Measurements from ENCODE around the gene UTP11.
"Not testable (repeated sequence)": the region's sequence is repeated elsewhere in the genome, so short reads cannot be mapped to it uniquely, and the experiment has no call there.

Gene UTP11

GRCh38 chr1:38012363-38013226 lies at the start of gene UTP11:
TSS of gene UTP11 (plus strand) at chr1:38012734. CDS start at chr1:38012803, 69 bp downstream.
- no peak for TF ChIP-seq CTCF (IDR thresholded peaks at IDR 0.05; ENCODE audit: low read depth, low read length)
- peak within 1 kb of the TSS; percentile 90 for H3K4me3 ChIP-seq (ENCODE audit: low read depth, low read length)
- peak; percentile 100 for DNase-seq (ENCODE audit: low read depth, low spot score)
- in situ Hi-C loops (cut with HindIII; ENCODE audit: low sequenced_read_pairs) = no loop called here

DNA sequence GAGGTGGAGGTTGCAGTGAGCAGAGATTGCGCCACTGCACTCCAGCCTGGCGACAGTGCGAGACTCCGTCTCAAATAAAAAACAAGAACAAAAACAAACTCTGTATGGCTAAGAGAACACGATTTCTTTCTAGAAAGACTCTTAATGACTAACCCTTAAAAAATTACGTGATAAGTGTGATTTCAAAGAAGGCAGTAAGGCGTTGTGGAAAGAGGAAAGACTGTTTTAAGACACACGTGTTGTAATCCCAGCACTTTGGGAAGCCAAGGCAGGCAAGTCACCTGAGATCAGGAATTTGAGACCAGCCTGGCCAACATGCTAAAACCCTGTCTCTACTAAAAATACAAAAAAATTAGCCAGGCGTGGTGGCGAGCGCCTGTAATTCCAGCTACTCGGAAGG lies 48.4 kb upstream of the UTP11 start:
- DNase-seq (ENCODE audit: low read depth, low spot score); in situ Hi-C loops (cut with HindIII; ENCODE audit: low sequenced_read_pairs): not testable (repeated sequence)

DNA sequence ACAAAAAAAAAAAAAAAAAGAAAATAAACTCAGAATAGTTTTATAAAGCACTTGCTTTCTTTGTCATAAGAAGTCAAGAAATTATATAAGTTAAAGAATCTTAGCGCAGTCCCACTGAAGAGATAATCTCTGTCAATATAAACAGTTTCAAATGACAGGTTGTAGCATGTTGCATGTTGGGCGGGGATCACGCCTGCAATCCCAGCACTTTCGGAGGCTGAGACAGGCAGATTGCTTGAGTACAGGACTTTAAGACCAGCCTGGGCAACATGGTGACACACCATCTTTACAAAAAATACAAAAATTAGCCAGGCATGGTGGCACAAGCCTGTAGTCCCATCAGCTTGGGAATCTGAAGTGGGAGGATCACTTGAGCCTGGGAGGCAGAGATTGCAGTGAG lies 47.2 kb upstream of the UTP11 start:
- TF ChIP-seq CTCF (IDR thresholded peaks at IDR 0.05; ENCODE audit: low read depth, low read length) = no peak
- no peak for DNase-seq (ENCODE audit: low read depth, low spot score)
- in situ Hi-C loops (cut with HindIII; ENCODE audit: low sequenced_read_pairs) = no loop called here
- H3K4me3 ChIP-seq (ENCODE audit: low read depth, low read length) = no peak overlapping the region

More for the DNA sequence above, 48.4 kb upstream of the UTP11 start:
- H3K4me3 ChIP-seq (ENCODE audit: low read depth, low read length) = not testable (repeated sequence)

DNA sequence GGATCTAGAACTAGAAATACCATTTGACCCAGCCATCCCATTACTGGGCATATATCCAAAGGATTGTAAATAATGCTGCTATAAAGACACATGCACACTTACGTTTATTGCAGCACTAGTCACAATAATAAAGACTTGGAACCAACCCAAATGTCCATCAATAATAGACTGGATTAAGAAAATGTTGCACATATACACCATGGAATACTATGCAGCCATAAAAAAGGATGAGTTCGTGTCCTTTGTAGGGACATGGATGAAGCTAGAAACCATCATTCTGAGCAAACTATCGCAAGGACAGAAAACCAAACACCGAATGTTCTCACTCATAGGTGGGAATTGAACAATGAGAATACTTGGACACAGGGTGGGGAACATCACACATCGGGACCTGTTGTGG lies 38.9 kb upstream of the UTP11 start:
- in situ Hi-C loops (cut with HindIII; ENCODE audit: low sequenced_read_pairs) = not testable (repeated sequence)

GRCh38 chr1:37974567-37974966 lies 38.0 kb upstream of the UTP11 start:
- H3K4me3 ChIP-seq (ENCODE audit: low read depth, low read length) = no peak overlapping the region
- DNase-seq (ENCODE audit: low read depth, low spot score) = no peak
- in situ Hi-C loops (cut with HindIII; ENCODE audit: low sequenced_read_pairs) = no loop called here
- no peak for TF ChIP-seq CTCF (IDR thresholded peaks at IDR 0.05; ENCODE audit: low read depth, low read length)

More for the DNA sequence above, 38.9 kb upstream of the UTP11 start:
- DNase-seq (ENCODE audit: low read depth, low spot score); H3K4me3 ChIP-seq (ENCODE audit: low read depth, low read length): not testable (repeated sequence)

GRCh38 chr1:37975083-37975482 lies 37.5 kb upstream of the UTP11 start:
- H3K4me3 ChIP-seq (ENCODE audit: low read depth, low read length); in situ Hi-C loops (cut with HindIII; ENCODE audit: low sequenced_read_pairs): not testable (repeated sequence)
- TF ChIP-seq CTCF (IDR thresholded peaks at IDR 0.05; ENCODE audit: low read depth, low read length) = peak; percentile 67
- DNase-seq (ENCODE audit: low read depth, low spot score) = peak; percentile 60

DNA sequence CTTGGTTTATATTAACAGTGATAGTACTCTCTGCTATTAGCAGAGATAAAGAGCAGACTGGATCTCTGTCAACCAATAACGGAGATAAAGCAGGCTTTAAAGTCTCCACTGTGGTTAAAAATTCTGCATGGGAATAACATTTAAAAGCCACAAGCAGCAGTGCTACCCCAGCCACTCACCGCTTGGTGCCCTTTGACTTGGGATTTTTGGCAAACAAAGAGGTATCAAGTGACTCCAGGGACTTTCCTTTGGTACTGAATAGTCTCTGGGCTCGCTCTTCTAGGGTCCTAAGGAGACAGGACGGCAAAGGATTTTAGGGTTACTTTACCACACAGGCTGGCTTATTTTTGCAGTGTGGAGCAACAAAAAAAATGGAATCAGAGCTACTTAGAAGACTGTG lies 34.0 kb upstream of the UTP11 start:
- DNase-seq (ENCODE audit: low read depth, low spot score) = no peak
- in situ Hi-C loops (cut with HindIII; ENCODE audit: low sequenced_read_pairs) = no loop called here
- no peak for TF ChIP-seq CTCF (IDR thresholded peaks at IDR 0.05; ENCODE audit: low read depth, low read length)
- no peak overlapping the region for H3K4me3 ChIP-seq (ENCODE audit: low read depth, low read length)
